Loucy (cell line): ENCODE measurements around the gene KCNJ1.

ENCODE experiments used
- H2AFZ ChIP-seq: fragments of 200-600 bp; sonication (generic); 2 replicates; pipeline ENCODE4 v1.6.0; 2016; ENCODE audit warnings: antibody characterized with exemption, mild to moderate bottlenecking, low read length, moderate library complexity
- H3F3A ChIP-seq: fragments of 200-600 bp; 2 replicates; pipeline ENCODE4 v1.6.0; 2016; ENCODE audit warnings: antibody characterized with exemption, low read depth, mild to moderate bottlenecking
- H3K27me3 ChIP-seq: fragments of 200-600 bp; sonication (generic); 2 replicates; pipeline ENCODE4 v1.6.1; 2014; ENCODE audit warnings: low read length, mild to moderate bottlenecking; ENCODE audit not compliant: insufficient read depth, poor library complexity, severe bottlenecking
- H3K36me3 ChIP-seq: fragments of 200-600 bp; sonication (generic); 2 replicates; pipeline ENCODE4 v1.6.1; 2016; ENCODE audit warnings: low read length; ENCODE audit not compliant: insufficient read depth
- H3K4me1 ChIP-seq: fragments of 200-600 bp; sonication (generic); 2 replicates; pipeline ENCODE4 v1.5.1; 2014; ENCODE audit warnings: low read length, mild to moderate bottlenecking; ENCODE audit not compliant: insufficient read depth, poor library complexity, severe bottlenecking
- H3K4me2 ChIP-seq: fragments of 200-600 bp; sonication (generic); 2 replicates; pipeline ENCODE4 v1.6.0; 2014; ENCODE audit warnings: antibody characterized with exemption, low read length, low read depth, mild to moderate bottlenecking; ENCODE audit not compliant: poor library complexity, severe bottlenecking
- H3K4me3 ChIP-seq: fragments of 200-600 bp; sonication (generic); 2 replicates; pipeline ENCODE4 v1.5.1; 2014; ENCODE audit warnings: low read length, mild to moderate bottlenecking, mixed read lengths; ENCODE audit not compliant: poor library complexity, severe bottlenecking
- H3K79me2 ChIP-seq: fragments of 200-600 bp; sonication (generic); 2 replicates; pipeline ENCODE4 v1.6.1; 2014; ENCODE audit warnings: low read length; ENCODE audit not compliant: insufficient read depth
- H3K9ac ChIP-seq: fragments of 200-600 bp; sonication (generic); 2 replicates; pipeline ENCODE4 v1.6.0; 2014; ENCODE audit warnings: mild to moderate bottlenecking, low read depth, low read length, moderate library complexity; ENCODE audit not compliant: poor library complexity, severe bottlenecking
- H3K9me2 ChIP-seq: fragments of 200-600 bp; sonication (generic); replicated peaks from 2 replicates; pipeline ENCODE4 v1.6.1; 2016; ENCODE audit warnings: low read depth, low read length, mixed read lengths
- H3K9me3 ChIP-seq: fragments of 200-600 bp; sonication (generic); 2 replicates; pipeline ENCODE4 v1.6.1; 2014; ENCODE audit warnings: mild to moderate bottlenecking, antibody characterized with exemption, low read length, low read depth; ENCODE audit not compliant: insufficient read depth
- H4K20me1 ChIP-seq: fragments of 200-600 bp; sonication (generic); 2 replicates; pipeline ENCODE4 v1.6.0; 2014; ENCODE audit warnings: antibody characterized with exemption, low read length, mild to moderate bottlenecking; ENCODE audit not compliant: insufficient read depth, poor library complexity, severe bottlenecking
- CTCF ChIP-seq: fragments of 200-600 bp; sonication (generic); conservative IDR thresholded peaks from 2 replicates; pipeline ENCODE4 v1.5.1; 2014; ENCODE audit warnings: mild to moderate bottlenecking, antibody characterized with exemption, low read length
- EZH2phosphoT487 ChIP-seq: fragments of 200-600 bp; IDR thresholded peaks from 2 replicates; pipeline ENCODE4 v1.6.1; 2018; ENCODE audit warnings: antibody characterized with exemption, mild to moderate bottlenecking, moderate library complexity, borderline replicate concordance

The KCNJ1 gene

GRCh38 chr11:128904303-128904655, 37.2 kb upstream of the KCNJ1 start:
- Histone ChIP-seq H3K27me3 (no peaks in the 10 kb centered on the region), H3K36me3 (no peaks in the 10 kb centered on the region), H4K20me1 (no peaks in the 10 kb centered on the region), H3K4me2 (peak overlapping the region; percentile 77), H3K4me1 (peaks cover 31% of the 10 kb centered on the region), H3K9me2 (no peaks in the 10 kb centered on the region), H3K9me3 (no peaks in the 10 kb centered on the region), H3K4me3 (peak overlapping the region; percentile 87), H2AFZ (no peak overlapping the region), H3K9ac (peak overlapping the region; percentile 81), H3F3A (no peaks in the 10 kb centered on the region), H3K79me2 (peaks cover 4% of the 10 kb centered on the region; the same call in 1 of the 2 replicates)
- TF ChIP-seq CTCF = no peak
- TF ChIP-seq EZH2phosphoT487 = no peak

- Histone ChIP-seq H3K27me3 (no peaks in the 10 kb centered on the region), H3K79me2 (peaks cover 4% of the 10 kb centered on the region; the same call in 1 of the 2 replicates), H3K4me1 (peaks cover 27% of the 10 kb centered on the region), H3F3A (no peaks in the 10 kb centered on the region), H3K9ac (peak overlapping the region; percentile 81), H2AFZ (no peak overlapping the region), H3K36me3 (no peaks in the 10 kb centered on the region), H4K20me1 (no peaks in the 10 kb centered on the region), H3K4me2 (peak overlapping the region; percentile 77), H3K4me3 (peak overlapping the region; percentile 87), H3K9me2 (no peaks in the 10 kb centered on the region), H3K9me3 (no peaks in the 10 kb centered on the region)
- TF ChIP-seq EZH2phosphoT487 (no peak), CTCF (no peak)
Measured at GRCh38 chr11:128903248-128904061, 36.4 kb upstream of the KCNJ1 start.

- no peaks in the 10 kb centered on the region for H3K27me3 ChIP-seq
- H3K9me3 ChIP-seq = no peaks in the 10 kb centered on the region
- no peaks in the 10 kb centered on the region for H4K20me1 ChIP-seq
- H3K36me3 ChIP-seq = no peaks in the 10 kb centered on the region
- no peak overlapping the region for H3K4me2 ChIP-seq
- H3K4me3 ChIP-seq = no peak overlapping the region
- H3K4me1 ChIP-seq = peaks cover 25% of the 10 kb centered on the region
- no peak overlapping the region for H3K9ac ChIP-seq
- H3K79me2 ChIP-seq = peaks cover 4% of the 10 kb centered on the region; the same call in 1 of the 2 replicates
- TF ChIP-seq CTCF (no peak), EZH2phosphoT487 (no peak)
- H3K9me2 ChIP-seq = no peaks in the 10 kb centered on the region
- no peaks in the 10 kb centered on the region for H3F3A ChIP-seq
- no peak overlapping the region for H2AFZ ChIP-seq
Measured at GRCh38 chr11:128902515-128903066, 35.5 kb upstream of the KCNJ1 start.
